Measurements from ENCODE around the gene ARAP1. TPM values are rescaled to one million over a fixed set of nuclear protein-coding genes. Genes with fewer than 3 reads are reported as not detected.

ARAP1 gene
- total RNA-seq, 2 experiments from 2014 or later = 77.7 to 91.5 TPM

DNA sequence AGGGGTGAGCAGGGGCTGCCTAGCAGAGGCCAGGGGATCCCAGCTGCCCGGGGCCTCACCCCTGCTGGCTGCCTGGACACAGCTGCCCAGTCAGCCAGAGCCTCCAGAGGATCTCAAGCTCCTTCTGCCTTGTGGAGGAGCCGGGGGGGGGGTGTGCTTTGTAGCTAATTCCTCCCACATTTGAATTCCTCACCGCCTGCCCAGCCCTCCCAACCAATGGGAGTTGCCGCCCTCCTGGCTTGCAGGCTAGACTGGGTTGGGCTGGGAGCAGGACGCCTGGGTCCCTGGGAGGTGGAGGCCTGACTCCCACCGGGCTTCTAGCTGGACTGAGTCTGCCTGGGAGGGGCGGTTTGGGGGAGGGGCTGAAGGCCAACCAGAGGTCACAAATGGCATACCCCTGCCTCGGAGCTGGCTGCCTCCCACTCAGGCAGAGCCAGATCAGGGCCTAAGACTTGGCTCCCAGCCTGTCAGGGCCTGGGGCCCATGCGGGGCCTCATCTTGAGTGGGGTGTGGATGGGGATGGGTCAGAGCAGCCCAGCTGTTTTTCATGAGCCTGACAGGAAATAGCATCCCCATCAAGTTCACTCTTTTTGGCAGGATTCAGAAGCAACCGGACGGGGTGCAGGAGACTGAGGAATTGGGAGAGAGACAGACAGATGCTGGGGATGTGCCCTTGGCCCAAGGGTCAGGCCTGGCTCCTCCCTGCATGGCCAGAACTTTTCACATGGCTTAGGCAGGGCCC is 48.8 kb downstream of the ARAP1 start:
- peaks cover 17% of the 10 kb centered on the region for H3K36me3 Mint-ChIP-seq (ENCODE audit: low read depth)
- TF ChIP-seq, protein P1, sequence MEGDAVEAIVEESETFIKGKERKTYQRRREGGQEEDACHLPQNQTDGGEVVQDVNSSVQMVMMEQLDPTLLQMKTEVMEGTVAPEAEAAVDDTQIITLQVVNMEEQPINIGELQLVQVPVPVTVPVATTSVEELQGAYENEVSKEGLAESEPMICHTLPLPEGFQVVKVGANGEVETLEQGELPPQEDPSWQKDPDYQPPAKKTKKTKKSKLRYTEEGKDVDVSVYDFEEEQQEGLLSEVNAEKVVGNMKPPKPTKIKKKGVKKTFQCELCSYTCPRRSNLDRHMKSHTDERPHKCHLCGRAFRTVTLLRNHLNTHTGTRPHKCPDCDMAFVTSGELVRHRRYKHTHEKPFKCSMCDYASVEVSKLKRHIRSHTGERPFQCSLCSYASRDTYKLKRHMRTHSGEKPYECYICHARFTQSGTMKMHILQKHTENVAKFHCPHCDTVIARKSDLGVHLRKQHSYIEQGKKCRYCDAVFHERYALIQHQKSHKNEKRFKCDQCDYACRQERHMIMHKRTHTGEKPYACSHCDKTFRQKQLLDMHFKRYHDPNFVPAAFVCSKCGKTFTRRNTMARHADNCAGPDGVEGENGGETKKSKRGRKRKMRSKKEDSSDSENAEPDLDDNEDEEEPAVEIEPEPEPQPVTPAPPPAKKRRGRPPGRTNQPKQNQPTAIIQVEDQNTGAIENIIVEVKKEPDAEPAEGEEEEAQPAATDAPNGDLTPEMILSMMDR (IDR thresholded peaks at IDR 0.05) = no peak

DNA sequence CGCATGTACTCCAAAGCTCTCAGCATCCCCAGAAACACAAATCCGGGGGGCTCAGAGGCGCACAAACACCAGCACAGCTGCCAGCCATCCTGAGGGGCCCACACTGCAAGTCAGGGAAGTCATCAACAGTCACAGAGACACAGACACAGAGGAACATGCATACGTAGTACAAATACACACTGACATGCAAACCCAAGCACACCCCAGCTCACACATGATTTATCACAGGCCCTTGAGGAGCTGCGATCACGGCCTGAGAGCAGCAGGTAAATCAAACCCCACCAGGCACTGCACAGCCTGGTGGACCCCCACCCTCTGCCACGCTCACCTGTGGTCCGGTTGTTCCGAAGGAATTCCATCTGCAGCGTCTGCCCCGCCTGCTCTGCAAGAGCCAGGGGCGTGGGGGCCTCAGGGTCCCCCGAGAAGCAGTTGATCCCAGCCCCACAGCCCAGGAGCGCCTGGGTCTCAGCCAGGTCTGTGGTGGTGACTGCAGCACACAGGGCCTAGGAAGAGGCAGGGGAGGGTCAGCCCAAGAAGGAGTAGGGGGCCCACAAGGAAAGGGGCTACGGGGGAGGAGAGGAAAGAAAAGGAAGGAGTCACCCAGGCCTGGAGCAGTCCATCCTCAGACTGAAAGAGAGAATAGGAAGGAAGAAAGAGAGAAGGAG is 49.5 kb downstream of the ARAP1 start:
- CTCF ChIA-PET = interaction anchor here (0.9 to 1.1 kb wide), 3 partner anchors 18 to 113 kb away, joined by 3 read pairs; no protein-coding TSS in a partner anchor
- H3K36me3 Mint-ChIP-seq (ENCODE audit: low read depth) = peaks cover 17% of the 10 kb centered on the region
- ATAC-seq = no peak
- no peak overlapping the region for H3K4me3 Mint-ChIP-seq
- no peaks in the 10 kb centered on the region for H3K27me3 Mint-ChIP-seq
- no peaks in the 10 kb centered on the region for H3K9me3 Mint-ChIP-seq
- POLR2A ChIA-PET = interaction anchor here (0.8 to 1.5 kb wide), 2 partner anchors 16 to 18 kb away, joined by 3 read pairs; no protein-coding TSS in a partner anchor
- TF ChIP-seq, protein P1 (IDR thresholded peaks at IDR 0.05) = no peak
- intact Hi-C loops (cut with micrococcal nuclease) = no loop called here
- no peak overlapping the region for H3K27ac Mint-ChIP-seq
- DNase-seq = no peak
- no peaks in the 10 kb centered on the region for H3K4me1 Mint-ChIP-seq (ENCODE audit: low read depth)

More for the DNA sequence above, 48.8 kb downstream of the ARAP1 start:
- DNase-seq = no peak
- no peaks in the 10 kb centered on the region for H3K9me3 Mint-ChIP-seq
- ATAC-seq = no peak
- POLR2A ChIA-PET = interaction anchor here (1.2 to 1.5 kb wide), 2 partner anchors 15 kb away, joined by 3 read pairs; no protein-coding TSS in a partner anchor
- no peak overlapping the region for H3K4me3 Mint-ChIP-seq
- CTCF ChIA-PET = interaction anchor here (0.9 kb wide), 1 partner anchor 19 kb away, joined by 3 read pairs; no protein-coding TSS in a partner anchor
- intact Hi-C loops (cut with micrococcal nuclease) = no loop called here
- H3K4me1 Mint-ChIP-seq (ENCODE audit: low read depth) = no peaks in the 10 kb centered on the region
- H3K27me3 Mint-ChIP-seq = no peaks in the 10 kb centered on the region
- no peak overlapping the region for H3K27ac Mint-ChIP-seq

DNA sequence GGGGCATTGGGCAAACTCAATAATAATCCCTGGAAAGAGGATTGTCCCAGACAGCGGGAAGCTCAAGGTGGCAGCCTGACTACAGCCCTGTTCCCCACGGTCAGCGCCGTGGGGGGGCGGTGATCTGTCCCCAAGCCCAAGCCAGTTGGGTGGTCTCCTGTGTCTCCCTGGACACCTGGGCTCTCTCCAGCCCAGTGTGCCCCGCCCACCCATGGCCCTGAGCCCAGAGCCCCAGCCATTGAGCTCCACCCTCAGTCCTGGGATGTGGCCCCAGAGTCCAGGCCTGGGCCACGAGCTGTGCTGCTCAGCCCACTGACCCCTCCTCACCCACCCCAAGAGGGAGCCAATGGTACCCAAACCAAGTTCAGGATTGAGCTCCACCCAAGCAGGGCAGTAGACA is 50.1 kb downstream of the ARAP1 start:
- Mint-ChIP-seq H3K36me3 (ENCODE audit: low read depth) (peaks cover 19% of the 10 kb centered on the region), H3K27ac (no peak overlapping the region), H3K4me3 (no peak overlapping the region), H3K4me1 (ENCODE audit: low read depth) (no peaks in the 10 kb centered on the region), H3K27me3 (no peaks in the 10 kb centered on the region), H3K9me3 (no peaks in the 10 kb centered on the region)
- TF ChIP-seq, protein P1 (IDR thresholded peaks at IDR 0.05) = no peak
- intact Hi-C loops (cut with micrococcal nuclease) = no loop called here
- CTCF ChIA-PET = interaction anchor here (0.9 to 1.1 kb wide), 2 partner anchors 18 to 113 kb away, joined by 3 read pairs; no protein-coding TSS in a partner anchor
- POLR2A ChIA-PET = interaction anchor here (0.8 to 1.5 kb wide), 2 partner anchors 17 to 18 kb away, joined by 3 read pairs; no protein-coding TSS in a partner anchor
- DNase-seq = no peak
- no peak for ATAC-seq

DNA sequence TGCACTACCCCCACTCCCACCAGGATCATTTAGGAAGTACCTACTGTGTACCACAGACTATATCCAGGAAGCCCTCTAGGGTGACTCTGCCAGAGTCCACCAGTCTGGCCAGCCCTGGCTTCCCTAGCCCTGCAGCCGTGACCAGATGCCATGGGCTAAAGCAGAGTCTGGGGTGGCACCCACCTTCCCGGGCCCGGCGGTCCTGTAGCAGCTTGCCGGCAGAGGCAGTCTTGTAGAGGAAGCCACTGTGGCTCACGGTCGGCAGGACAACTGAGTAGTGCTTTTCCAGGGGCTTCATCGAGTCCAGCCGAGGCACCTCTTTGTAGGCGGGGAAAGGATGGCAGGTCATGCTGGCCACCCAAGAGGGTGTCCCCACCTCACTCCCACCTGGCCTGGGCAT is 50.7 kb downstream of the ARAP1 start:
- ATAC-seq (no peak), DNase-seq (no peak)
- Mint-ChIP-seq H3K4me3 (no peak overlapping the region), H3K27ac (no peak overlapping the region), H3K36me3 (ENCODE audit: low read depth) (peaks cover 19% of the 10 kb centered on the region), H3K27me3 (no peaks in the 10 kb centered on the region), H3K9me3 (no peaks in the 10 kb centered on the region), H3K4me1 (ENCODE audit: low read depth) (no peaks in the 10 kb centered on the region)
- TF ChIP-seq, protein P1 (IDR thresholded peaks at IDR 0.05) = no peak
- ChIA-PET POLR2A (no interaction called here), CTCF (interaction anchor here (1.1 kb wide), 1 partner anchor 112 kb away, joined by 3 read pairs; no protein-coding TSS in a partner anchor)
- intact Hi-C loops (cut with micrococcal nuclease) = no loop called here

Data from activated CD8-positive, alpha-beta T cell treated with anti-CD3 and anti-CD28 coated beads for 36 hours (primary cell).